BLaER1 treated with 17β-estradiol and CSF1 and Interleukin-3, amounts not matched to agents 10 nM and 100 nM (cell line): ENCODE results near the gene PTPRT.

ENCODE experiments used
- H3K27ac ChIP-seq, 11 experiments: shearing (Covaris generic); formaldehyde crosslinking; 2 replicates each; pipeline ENCODE4 v1.8.1; 2022
- H3K27me3 ChIP-seq, 11 experiments: shearing (Covaris generic); formaldehyde crosslinking; 2 replicates each; pipeline ENCODE4 v1.8.1; 2022
- H3K36me3 ChIP-seq, 11 experiments: shearing (Covaris generic); formaldehyde crosslinking; 2 replicates each; pipeline ENCODE4 v1.8.1; 2022
- H3K4me1 ChIP-seq, 10 experiments: shearing (Covaris generic); formaldehyde crosslinking; 2 replicates each; pipeline ENCODE4 v1.8.1; 2022
- H3K4me2 ChIP-seq, 11 experiments: shearing (Covaris generic); formaldehyde crosslinking; 2 replicates each; pipeline ENCODE4 v1.8.1; 2022
- H3K4me3 ChIP-seq, 10 experiments: shearing (Covaris generic); formaldehyde crosslinking; 2 replicates each; pipeline ENCODE4 v1.8.1; 2022
- H3K9ac ChIP-seq, 11 experiments: shearing (Covaris generic); formaldehyde crosslinking; 2 replicates each; pipeline ENCODE4 v1.8.1; 2022
- H3K9me3 ChIP-seq, 11 experiments: shearing (Covaris generic); formaldehyde crosslinking; replicated peaks in 1 of 11; 2 replicates each; pipeline ENCODE4 v1.8.1; 2022
- H4K20me1 ChIP-seq, 11 experiments: shearing (Covaris generic); formaldehyde crosslinking; 2 replicates each; pipeline ENCODE4 v1.8.1; 2022
- Cebpa-rat ChIP-seq, 11 experiments: shearing (Covaris generic); IDR thresholded peaks; 2 replicates each; pipeline ENCODE4 v1.8.1; 2022

Gene PTPRT

DNA sequence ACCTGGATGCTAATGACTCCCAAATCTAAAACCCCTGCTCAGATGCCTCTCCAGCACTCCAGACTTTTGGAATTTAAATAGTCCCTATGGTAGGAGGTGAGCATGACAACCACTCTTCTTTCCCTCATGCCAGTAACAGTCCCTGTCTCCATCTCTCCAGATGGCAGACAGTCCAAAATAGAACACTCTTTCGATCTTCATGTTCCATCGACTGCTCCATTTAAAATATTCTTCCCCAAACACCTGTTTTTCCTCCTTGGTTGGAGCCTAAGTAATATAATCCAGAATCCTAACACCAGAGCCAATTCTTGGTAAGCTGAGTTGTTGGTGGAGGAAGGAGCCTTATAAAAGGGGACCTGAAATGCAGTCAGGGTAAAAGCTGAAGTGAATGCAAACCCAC, 848.1 kb downstream of the PTPRT start:
- no peaks in the 10 kb centered on the region for H3K4me1 ChIP-seq
- no peak overlapping the region for H3K4me3 ChIP-seq
- H3K27me3 ChIP-seq, result no peaks in the 10 kb centered on the region
- H3K9ac ChIP-seq, result no peak overlapping the region
- H4K20me1 ChIP-seq, result no peaks in the 10 kb centered on the region; a peak in 1 of 22 replicates
- H3K9me3 ChIP-seq, result no peaks in the 10 kb centered on the region
- H3K36me3 ChIP-seq, result no peaks in the 10 kb centered on the region
- H3K4me2 ChIP-seq, result no peak overlapping the region
- no peak for TF ChIP-seq Cebpa-rat (IDR thresholded peaks at IDR 0.05)
- H3K27ac ChIP-seq, result no peak overlapping the region

DNA sequence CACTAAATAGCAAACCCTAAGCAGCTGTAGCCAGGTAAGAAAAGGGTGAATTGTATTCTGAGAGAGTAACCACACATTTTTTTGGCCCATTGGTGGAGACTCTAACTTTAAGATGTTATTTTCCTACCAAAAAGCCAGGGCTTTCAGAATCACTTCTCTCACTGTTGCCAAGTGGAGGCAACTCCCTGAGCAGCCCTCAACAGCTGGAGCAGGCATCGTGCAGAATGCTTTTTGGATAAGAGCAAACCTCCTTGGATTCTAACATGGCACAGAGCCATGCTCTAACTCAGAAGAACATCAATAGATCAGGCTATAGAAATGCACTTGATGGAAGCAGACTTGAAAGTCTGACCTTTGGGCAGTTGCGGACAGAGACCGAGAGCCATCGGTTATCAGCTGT, 849.3 kb downstream of the PTPRT start:
- H3K9me3 ChIP-seq, result peaks cover 0 to 3% (median 0%) of the 10 kb centered on the region in 11 experiments; a peak in 2 of 22 replicates
- no peaks in the 10 kb centered on the region for H3K4me1 ChIP-seq
- H3K27ac ChIP-seq, result no peak overlapping the region
- no peaks in the 10 kb centered on the region for H3K36me3 ChIP-seq
- no peak overlapping the region for H3K9ac ChIP-seq
- no peak overlapping the region for H3K4me3 ChIP-seq
- no peak for TF ChIP-seq Cebpa-rat (IDR thresholded peaks at IDR 0.05)
- no peaks in the 10 kb centered on the region for H3K27me3 ChIP-seq
- H4K20me1 ChIP-seq, result no peaks in the 10 kb centered on the region
- no peak overlapping the region for H3K4me2 ChIP-seq

DNA sequence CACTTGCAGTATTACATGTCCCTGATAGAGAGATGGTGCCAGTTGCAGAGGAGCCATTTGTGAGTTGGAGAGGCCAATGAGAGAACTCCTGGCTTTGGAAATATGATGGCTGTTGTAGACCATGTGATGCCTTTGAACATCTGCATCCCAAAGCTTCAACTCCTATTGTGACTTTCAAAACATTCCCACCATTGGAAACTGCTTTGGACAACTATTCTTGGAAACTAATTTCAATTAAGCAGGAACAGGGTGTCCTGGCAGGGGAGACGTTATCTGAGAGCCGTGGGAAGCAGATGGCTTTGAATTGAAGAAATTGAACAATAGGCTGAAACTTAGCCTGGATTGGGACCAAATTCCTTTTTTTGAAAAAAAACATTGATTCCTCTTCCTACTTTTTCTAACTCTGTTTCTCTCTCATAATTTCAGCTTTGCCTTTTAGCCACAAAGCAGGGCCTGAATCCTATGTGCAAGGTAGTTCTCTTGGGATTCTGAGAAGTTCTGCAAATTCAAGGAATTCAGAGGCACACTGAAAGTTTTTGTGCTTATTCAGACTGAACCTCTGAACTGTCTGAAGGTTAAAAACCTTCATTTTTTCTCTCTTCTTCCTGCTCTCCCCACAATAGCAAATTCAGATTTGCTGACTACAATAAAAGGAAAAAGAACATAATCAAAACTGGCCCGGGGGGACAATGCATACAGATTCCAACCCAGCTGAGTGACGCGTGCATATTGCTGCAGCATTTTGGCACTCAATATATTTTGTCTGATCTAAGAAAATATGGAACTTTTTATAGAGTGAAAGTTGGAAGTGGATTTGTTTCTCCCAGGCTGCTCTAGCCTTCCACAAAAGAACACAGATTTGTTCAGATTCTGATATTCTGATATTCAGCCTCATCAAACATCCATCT, 851.2 kb downstream of the PTPRT start:
- H3K9me3 ChIP-seq, result peaks cover 0 to 10% (median 0%) of the 10 kb centered on the region in 11 experiments; a peak in 2 of 22 replicates
- H3K27me3 ChIP-seq, result no peaks in the 10 kb centered on the region
- no peak overlapping the region for H3K9ac ChIP-seq
- H3K4me2 ChIP-seq, result no peak overlapping the region
- no peaks in the 10 kb centered on the region for H3K4me1 ChIP-seq
- TF ChIP-seq Cebpa-rat (IDR thresholded peaks at IDR 0.05), result no peak
- no peak overlapping the region for H3K27ac ChIP-seq
- H3K36me3 ChIP-seq, result no peaks in the 10 kb centered on the region
- no peaks in the 10 kb centered on the region for H4K20me1 ChIP-seq
- no peak overlapping the region for H3K4me3 ChIP-seq

DNA sequence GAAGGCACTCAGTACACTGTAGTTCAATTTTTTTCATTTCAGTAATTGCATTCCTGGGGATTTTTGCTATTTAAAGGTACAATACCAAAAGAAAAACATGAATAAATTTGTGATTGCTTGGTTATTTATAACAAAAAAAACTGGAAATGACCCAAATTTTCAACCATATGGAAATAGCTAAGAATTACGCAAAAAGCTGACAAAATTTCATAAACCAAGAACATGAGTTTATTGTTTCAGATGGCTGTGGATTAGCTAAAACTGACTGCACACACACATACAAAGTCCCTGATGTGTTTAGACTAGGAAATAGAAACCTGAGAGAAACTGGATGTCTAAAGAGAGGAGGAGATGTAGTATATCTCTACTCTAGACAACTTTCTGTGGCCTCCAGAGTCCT, 853.1 kb downstream of the PTPRT start:
- H3K4me1 ChIP-seq, result no peaks in the 10 kb centered on the region
- H4K20me1 ChIP-seq, result no peaks in the 10 kb centered on the region
- H3K4me2 ChIP-seq, result no peak overlapping the region
- no peak overlapping the region for H3K9ac ChIP-seq
- H3K4me3 ChIP-seq, result no peak overlapping the region
- H3K27me3 ChIP-seq, result no peaks in the 10 kb centered on the region
- TF ChIP-seq Cebpa-rat (IDR thresholded peaks at IDR 0.05), result no peak
- no peak overlapping the region for H3K27ac ChIP-seq
- peaks cover 0 to 10% (median 0%) of the 10 kb centered on the region in 11 experiments; a peak in 2 of 22 replicates for H3K9me3 ChIP-seq
- H3K36me3 ChIP-seq, result no peaks in the 10 kb centered on the region

DNA sequence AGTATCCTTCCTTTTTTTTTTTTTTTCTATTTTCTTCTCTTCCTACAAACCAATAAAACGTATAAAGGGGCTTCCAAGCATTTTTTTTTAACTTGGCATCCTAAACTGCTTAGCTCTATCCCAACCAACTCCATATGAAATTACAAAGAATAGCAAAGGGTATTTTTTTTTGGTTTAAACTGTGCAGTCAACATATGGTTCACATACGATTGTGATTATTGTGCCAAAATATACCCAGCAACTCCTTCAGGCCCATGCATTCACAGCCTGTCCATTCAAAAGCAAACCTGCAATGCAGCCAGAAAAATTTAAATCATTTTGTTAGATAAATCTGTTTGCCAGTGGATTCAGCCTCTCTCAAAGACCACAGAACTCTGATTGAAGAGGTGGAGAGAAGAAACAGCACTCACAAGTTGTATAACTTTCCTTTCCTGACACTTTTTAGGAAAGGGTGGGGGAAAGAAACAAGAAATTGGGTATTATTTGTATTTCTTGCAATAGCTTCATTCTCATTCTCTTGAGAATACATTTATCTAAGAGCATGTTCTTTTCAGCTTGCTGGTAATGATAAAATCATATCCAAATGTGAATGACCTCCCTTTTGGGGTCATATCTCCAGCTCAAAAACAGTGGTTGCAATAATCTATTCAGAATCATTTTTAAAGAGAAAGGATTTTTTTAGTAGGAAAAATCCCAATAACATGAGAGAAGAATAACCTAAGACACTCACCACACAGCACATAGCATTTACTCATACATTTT, 870.3 kb downstream of the PTPRT start:
- H3K4me3 ChIP-seq, result no peak overlapping the region
- TF ChIP-seq Cebpa-rat (IDR thresholded peaks at IDR 0.05), result no peak
- H3K36me3 ChIP-seq, result no peaks in the 10 kb centered on the region

DNA sequence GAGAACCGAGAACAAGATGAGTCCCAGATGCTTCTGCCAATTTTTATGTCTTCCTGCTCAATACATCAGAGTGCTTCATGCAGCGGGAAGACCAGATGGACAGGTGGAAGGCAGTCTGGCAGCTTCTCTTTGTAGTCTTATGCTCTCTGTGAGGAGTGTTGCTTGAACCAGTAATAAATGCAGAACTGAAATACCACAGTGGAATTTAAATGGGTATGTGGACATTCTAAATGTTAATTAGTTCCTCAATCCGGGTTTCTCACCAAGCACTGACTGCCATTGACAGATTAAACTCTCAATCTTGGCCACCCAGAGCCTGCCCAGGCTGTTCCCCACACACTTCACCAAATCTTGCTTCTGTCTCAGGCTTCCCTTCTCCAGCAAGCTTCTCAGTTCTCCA, 876.0 kb downstream of the PTPRT start:
- H3K27me3 ChIP-seq, result 0 out of 22 replicates have a peak, but pooled peaks cover 0 to 7% (median 0%) of the 10 kb centered on the region in 11 experiments
- no peak overlapping the region for H3K9ac ChIP-seq
- H3K4me3 ChIP-seq, result no peak overlapping the region
- H3K36me3 ChIP-seq, result no peaks in the 10 kb centered on the region
- TF ChIP-seq Cebpa-rat (IDR thresholded peaks at IDR 0.05), result no peak
- peaks cover 4 to 13% (median 8%) of the 10 kb centered on the region in 10 experiments; a peak in 13 of 20 replicates for H3K4me1 ChIP-seq
- no peaks in the 10 kb centered on the region for H3K9me3 ChIP-seq
- H3K27ac ChIP-seq, result no peak overlapping the region
- peak overlapping the region in 1 of 11 experiments; percentile 50; a peak in 2 of 22 replicates for H3K4me2 ChIP-seq
- no peaks in the 10 kb centered on the region for H4K20me1 ChIP-seq

More for the DNA sequence above, 870.3 kb downstream of the PTPRT start:
- no peak overlapping the region for H3K4me2 ChIP-seq
- H3K27ac ChIP-seq, result no peak overlapping the region
- no peaks in the 10 kb centered on the region for H3K27me3 ChIP-seq
- H3K9me3 ChIP-seq, result peaks cover 0 to 8% (median 0%) of the 10 kb centered on the region in 11 experiments; a peak in 4 of 22 replicates
- H3K4me1 ChIP-seq, result peaks cover 0 to 9% (median 7%) of the 10 kb centered on the region in 10 experiments; a peak in 10 of 20 replicates
- no peak overlapping the region for H3K9ac ChIP-seq
- H4K20me1 ChIP-seq, result no peaks in the 10 kb centered on the region

DNA sequence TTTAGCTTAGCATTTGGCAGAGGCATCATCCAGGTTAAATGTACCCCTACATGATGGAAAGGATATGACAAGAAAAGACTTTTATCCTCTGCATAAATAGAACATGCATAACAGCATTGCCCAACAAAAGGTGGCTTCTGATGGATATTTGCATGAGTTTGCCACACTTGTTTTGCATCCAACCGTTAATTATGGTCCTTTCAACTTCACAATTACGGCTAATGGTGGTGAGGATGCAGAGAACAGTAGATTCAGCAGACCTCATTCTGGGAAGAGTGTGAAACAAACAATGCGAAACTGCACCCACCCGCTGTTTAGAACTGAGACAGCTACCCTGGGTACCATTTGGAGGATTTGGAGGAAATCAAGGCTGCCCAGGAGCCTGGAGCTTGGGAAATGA, 880.7 kb downstream of the PTPRT start:
- no peaks in the 10 kb centered on the region for H3K36me3 ChIP-seq
- H3K27ac ChIP-seq, result no peak overlapping the region
- no peaks in the 10 kb centered on the region for H3K9me3 ChIP-seq
- H3K4me3 ChIP-seq, result no peak overlapping the region
- peaks cover 0 to 7% (median 0%) of the 10 kb centered on the region in 11 experiments; a peak in 1 of 22 replicates for H3K27me3 ChIP-seq
- H3K9ac ChIP-seq, result no peak overlapping the region
- H4K20me1 ChIP-seq, result no peaks in the 10 kb centered on the region
- no peak for TF ChIP-seq Cebpa-rat (IDR thresholded peaks at IDR 0.05)
- H3K4me2 ChIP-seq, result no peak overlapping the region
- H3K4me1 ChIP-seq, result peaks cover 0 to 10% (median 0%) of the 10 kb centered on the region in 10 experiments; a peak in 4 of 20 replicates

DNA sequence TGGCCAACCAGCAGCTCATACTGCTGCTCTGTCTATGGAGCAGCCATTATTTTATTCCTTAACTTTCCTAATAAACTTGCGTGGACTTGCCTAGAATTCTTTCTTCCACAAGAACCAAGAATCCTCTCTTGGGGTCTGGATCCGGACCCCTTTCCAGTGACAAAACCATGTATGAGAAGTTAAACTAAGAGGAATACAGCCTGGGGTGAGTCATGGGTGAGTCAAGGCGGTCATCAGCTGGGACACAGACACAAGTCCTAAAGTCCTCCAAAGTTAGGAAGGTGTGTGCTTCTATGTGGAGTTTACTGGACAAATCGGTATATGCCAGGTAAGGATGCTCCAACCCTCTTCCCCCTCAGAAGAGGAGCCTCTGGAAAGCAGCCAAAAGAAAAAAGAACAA, 881.5 kb downstream of the PTPRT start:
- no peak overlapping the region for H3K27ac ChIP-seq
- no peak overlapping the region for H3K4me3 ChIP-seq
- H3K4me2 ChIP-seq, result no peak overlapping the region
- no peak overlapping the region for H3K9ac ChIP-seq
- no peaks in the 10 kb centered on the region for H4K20me1 ChIP-seq
- H3K36me3 ChIP-seq, result no peaks in the 10 kb centered on the region
- H3K9me3 ChIP-seq, result no peaks in the 10 kb centered on the region
- H3K4me1 ChIP-seq, result peaks cover 0 to 1% (median 0%) of the 10 kb centered on the region in 10 experiments; a peak in 2 of 20 replicates
- peaks cover 0 to 7% (median 0%) of the 10 kb centered on the region in 11 experiments; a peak in 1 of 22 replicates for H3K27me3 ChIP-seq
- no peak for TF ChIP-seq Cebpa-rat (IDR thresholded peaks at IDR 0.05)

DNA sequence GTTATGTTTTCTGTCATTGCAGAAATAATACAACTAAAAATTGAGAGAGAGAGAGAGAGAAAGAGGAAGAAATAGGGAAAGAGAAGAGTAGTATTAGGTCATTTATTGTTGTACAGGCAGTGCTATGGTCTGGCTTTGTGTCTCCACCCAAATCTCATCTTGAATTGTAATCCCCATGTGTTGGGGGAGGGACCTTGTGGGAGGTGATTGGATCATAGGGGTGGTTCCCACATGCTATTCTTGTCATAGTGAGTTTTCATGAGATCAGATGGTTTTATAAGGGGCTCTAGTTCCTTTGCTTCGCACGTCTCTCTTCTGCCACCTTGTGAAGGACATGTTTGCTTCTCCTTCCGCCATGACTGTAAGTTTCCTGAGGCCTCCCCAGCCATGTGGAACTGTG, 894.1 kb downstream of the PTPRT start:
- H4K20me1 ChIP-seq, result no peaks in the 10 kb centered on the region
- H3K9ac ChIP-seq, result no peak overlapping the region
- no peak overlapping the region for H3K27ac ChIP-seq
- H3K27me3 ChIP-seq, result no peaks in the 10 kb centered on the region
- H3K4me1 ChIP-seq, result no peaks in the 10 kb centered on the region
- H3K36me3 ChIP-seq, result no peaks in the 10 kb centered on the region
- no peaks in the 10 kb centered on the region for H3K9me3 ChIP-seq
- H3K4me3 ChIP-seq, result no peak overlapping the region
- no peak for TF ChIP-seq Cebpa-rat (IDR thresholded peaks at IDR 0.05)
- no peak overlapping the region for H3K4me2 ChIP-seq
